IMR-90 (cell line): ENCODE results near the gene MRGPRD. TPM values are rescaled to one million over a fixed set of nuclear protein-coding genes. Genes with fewer than 3 reads are reported as not detected.

Experiments used
- ATAC-seq: fragments of 200-7000 bp; cut with Tn5 transposase; 2 replicates; pipeline ENCODE4 v1.9.1; 2020; ENCODE audit warnings: low read depth, mild to moderate bottlenecking, moderate library complexity
- BruUV-seq: library from RNA; stranded (reverse); fragments of 400-500 nt; replicated peaks from 2 replicates; lab custom pipeline; 2021; lab: Mats Ljungman, UMichigan
- CTCF ChIA-PET: fragments of 300-600 bp; formaldehyde crosslinking; extraction: SDS; loops from one replicate; lab custom pipeline; 2021; ENCODE audit warnings: antibody characterized with exemption; lab: Yijun Ruan, JAX
- POLR2A ChIA-PET: fragments of 300-600 bp; sonication (Branson Sonifier 250); formaldehyde crosslinking; loops from one replicate; lab custom pipeline; 2022; ENCODE audit warnings: antibody characterized with exemption; ENCODE audit not compliant: unreplicated experiment; lab: Charles Lee
- DNase-seq: peaks from one replicate; pipeline ENCODE4 v3.0.0; 2013
- H2AFZ ChIP-seq: replicated peaks from 2 replicates; pipeline ENCODE3; 2013; ENCODE audit warnings: low read length, mild to moderate bottlenecking; ENCODE audit not compliant: poor library complexity
- H2AK5ac ChIP-seq: 2 replicates; pipeline ENCODE4 v1.6.1; 2013; ENCODE audit warnings: low read depth, low read length, inconsistent platforms
- H2AK9ac ChIP-seq: replicated peaks from 2 replicates; pipeline ENCODE3; 2013; ENCODE audit warnings: mild to moderate bottlenecking, low read depth, low read length, moderate library complexity; ENCODE audit not compliant: poor library complexity
- H2BK120ac ChIP-seq: 2 replicates; pipeline ENCODE4 v1.6.1; 2013; ENCODE audit warnings: low read depth, low read length, inconsistent platforms
- H2BK15ac ChIP-seq: 3 replicates; pipeline ENCODE4 v1.6.1; 2013; ENCODE audit warnings: low read depth, low read length, inconsistent platforms
- H2BK20ac ChIP-seq: 2 replicates; pipeline ENCODE4 v1.6.1; 2013; ENCODE audit warnings: low read depth, mild to moderate bottlenecking, inconsistent platforms, low read length, moderate library complexity
- H2BK5ac ChIP-seq: 2 replicates; pipeline ENCODE4 v1.6.1; 2013; ENCODE audit warnings: mild to moderate bottlenecking, low read depth, low read length, inconsistent platforms; ENCODE audit not compliant: poor library complexity, severe bottlenecking
- H3K14ac ChIP-seq: replicated peaks from 2 replicates; pipeline ENCODE4 v1.6.1; 2013; ENCODE audit warnings: low read depth, low read length, inconsistent platforms
- H3K18ac ChIP-seq: 2 replicates; pipeline ENCODE4 v1.6.1; 2013; ENCODE audit warnings: low read depth, low read length, control low read depth
- H3K23ac ChIP-seq: 2 replicates; pipeline ENCODE4 v1.6.1; 2013; ENCODE audit warnings: low read depth, low read length, inconsistent platforms
- H3K27ac ChIP-seq: 2 replicates; pipeline ENCODE4 v1.5.1; 2013; ENCODE audit warnings: mild to moderate bottlenecking, control low read depth, low read length; ENCODE audit not compliant: insufficient read depth
- H3K27me3 ChIP-seq: 2 replicates; pipeline ENCODE4 v1.6.1; 2013; ENCODE audit warnings: low read length; ENCODE audit not compliant: control insufficient read depth, insufficient read depth
- H3K36me3 ChIP-seq: 2 replicates; pipeline ENCODE4 v1.6.1; 2013; ENCODE audit warnings: low read length, mixed read lengths; ENCODE audit not compliant: control insufficient read depth, insufficient read depth
- H3K4ac ChIP-seq: 2 replicates; pipeline ENCODE4 v1.6.1; 2013; ENCODE audit warnings: low read depth, low read length, inconsistent platforms
- H3K4me1 ChIP-seq: 2 replicates; pipeline ENCODE4 v1.6.1; 2013; ENCODE audit warnings: low read length, mixed read lengths; ENCODE audit not compliant: control insufficient read depth, insufficient read depth
- H3K4me2 ChIP-seq: 2 replicates; pipeline ENCODE4 v1.6.1; 2013; ENCODE audit warnings: low read depth, mild to moderate bottlenecking, control low read depth, low read length, moderate library complexity
- H3K4me3 ChIP-seq: 2 replicates; pipeline ENCODE4 v1.5.1; 2013; ENCODE audit warnings: low read depth, mild to moderate bottlenecking, control low read depth, low read length, moderate library complexity; ENCODE audit not compliant: insufficient read depth
- H3K56ac ChIP-seq: 2 replicates; pipeline ENCODE4 v1.6.1; 2013; ENCODE audit warnings: low read length, inconsistent platforms; ENCODE audit not compliant: insufficient read depth; ENCODE audit errors: extremely low read depth
- H3K79me1 ChIP-seq, 2 experiments: 2 replicates each; pipeline ENCODE4 v1.6.1; 2013; ENCODE audit warnings: low read length in 2 of 2, inconsistent platforms in 1 of 2, low read depth in 1 of 2
- H3K9ac ChIP-seq: 2 replicates; pipeline ENCODE4 v1.6.1; 2013; ENCODE audit warnings: low read depth, low read length, control low read depth
- H3K9me1 ChIP-seq: 2 replicates; pipeline ENCODE4 v1.6.1; 2013; ENCODE audit warnings: low read length, inconsistent platforms; ENCODE audit not compliant: insufficient read depth
- H3K9me3 ChIP-seq: 2 replicates; pipeline ENCODE4 v1.6.1; 2013; ENCODE audit warnings: low read length; ENCODE audit not compliant: control insufficient read depth, insufficient read depth
- H4K20me1 ChIP-seq: 2 replicates; pipeline ENCODE4 v1.6.1; 2013; ENCODE audit warnings: low read length, inconsistent platforms; ENCODE audit not compliant: insufficient read depth
- H4K5ac ChIP-seq: 2 replicates; pipeline ENCODE4 v1.6.1; 2013; ENCODE audit warnings: mild to moderate bottlenecking, low read depth, low read length, control low read depth
- H4K8ac ChIP-seq, 2 experiments: 2 replicates each; pipeline ENCODE4 v1.6.1; 2013; ENCODE audit warnings: low read depth in 2 of 2, low read length in 2 of 2, control low read depth in 1 of 2, inconsistent platforms in 1 of 2
- H4K91ac ChIP-seq: 2 replicates; pipeline ENCODE4 v1.6.1; 2013; ENCODE audit warnings: low read depth, low read length, inconsistent platforms; ENCODE audit not compliant: insufficient read depth
- BHLHE40 ChIP-seq: fragments of 150-350 bp; IDR thresholded peaks from 2 replicates; pipeline ENCODE4 v1.6.1; 2016; ENCODE audit warnings: mild to moderate bottlenecking, low read depth, low read length
- CEBPB ChIP-seq: IDR thresholded peaks from 2 replicates; pipeline ENCODE4 v1.6.1; 2012; ENCODE audit warnings: low read depth, low read length, improper control_type of control experiment
- CHD1 ChIP-seq: IDR thresholded peaks from 2 replicates; pipeline ENCODE4 v1.6.1; 2012; ENCODE audit warnings: low read depth, low read length, improper control_type of control experiment
- ELK1 ChIP-seq: fragments of 150-350 bp; IDR thresholded peaks from 2 replicates; pipeline ENCODE4 v1.6.1; 2016; ENCODE audit warnings: low read depth, mild to moderate bottlenecking, low read length, moderate library complexity, borderline replicate concordance
- FOS ChIP-seq: fragments of 150-350 bp; IDR thresholded peaks from 2 replicates; pipeline ENCODE4 v1.6.1; 2016; ENCODE audit warnings: low read depth, low read length
- MXI1 ChIP-seq: IDR thresholded peaks from 2 replicates; pipeline ENCODE4 v1.6.1; 2012; ENCODE audit warnings: low read depth, mild to moderate bottlenecking, low read length, moderate library complexity, borderline replicate concordance
- NFE2L2 ChIP-seq: fragments of 150-350 bp; IDR thresholded peaks from 2 replicates; pipeline ENCODE4 v1.6.1; 2016; ENCODE audit warnings: low read depth, mild to moderate bottlenecking, low read length
- RAD21 ChIP-seq: IDR thresholded peaks from 2 replicates; pipeline ENCODE4 v1.6.1; 2012; ENCODE audit warnings: low read length, improper control_type of control experiment
- RFX5 ChIP-seq: IDR thresholded peaks from 2 replicates; pipeline ENCODE4 v1.8.0; 2012; ENCODE audit warnings: low read depth, mild to moderate bottlenecking, low read length, moderate library complexity
- SMC3 ChIP-seq: fragments of 150-350 bp; IDR thresholded peaks from 2 replicates; pipeline ENCODE4 v1.6.1; 2016; ENCODE audit warnings: low read depth, mild to moderate bottlenecking, antibody characterized with exemption, low read length, moderate library complexity
- WGBS, 2 experiments: methylation state at CpG; one replicate each; pipeline versions ENCODE4 v1.1.5 to v1.1.7; 2013; ENCODE audit warnings: missing lambda C conversion rate in 2 of 2; ENCODE audit not compliant: insufficient read length in 1 of 2; ENCODE audit errors: extremely low coverage in 2 of 2; 5-methylcytosine and 5-hydroxymethylcytosine counted together
- dilution Hi-C: fragments of 300-500 bp; cut with HindIII; formaldehyde crosslinking; loops from one replicate; pipeline ENCODE4 v1.14.3; 2018; ENCODE audit warnings: low sequenced_read_pairs; ENCODE audit not compliant: unreplicated experiment
- in situ Hi-C: fragments of 300-500 bp; cut with MboI; formaldehyde crosslinking; loops from 3 replicates; pipeline ENCODE4 v1.14.3; 2019; ENCODE audit warnings: low sequenced_read_pairs, inconsistent platforms, mixed read lengths
- intact Hi-C: fragments of 100-400 bp; cut with micrococcal nuclease; formaldehyde crosslinking; loops from 2 replicates; pipeline ENCODE4 v1.10.0; 2022
- polyA plus RNA-seq, 3 experiments: library from polyadenylated mRNA; depleted of rRNA; stranded (reverse); fragments of >200 nt; gene quantifications; 2 replicates each; pipeline ENCODE4 v1.2.3, GENCODE V29; 2012; ENCODE audit warnings: low replicate concordance in 1 of 3
- total RNA-seq: library from RNA; depleted of rRNA; stranded (reverse); fragments of >200 nt; gene quantifications from 2 replicates; pipeline ENCODE4 v1.2.3, GENCODE V29; 2012
- TF ChIP-seq, protein P1 (sequence below): fragments of 150-350 bp; IDR thresholded peaks from 2 replicates; pipeline ENCODE4 v1.6.1; 2017; ENCODE audit warnings: mild to moderate bottlenecking, antibody characterized with exemption, low read length, low read depth
- TF ChIP-seq, protein P2 (sequence below): conservative IDR thresholded peaks from 2 replicates; pipeline ENCODE4 v1.5.1; 2012; ENCODE audit warnings: mild to moderate bottlenecking, low read depth, low read length, improper control_type of control experiment

Gene MRGPRD
- total and polyA plus RNA-seq, 2 of the 4 experiments (the other 2 are of a cell fraction), result not detected

DNA sequence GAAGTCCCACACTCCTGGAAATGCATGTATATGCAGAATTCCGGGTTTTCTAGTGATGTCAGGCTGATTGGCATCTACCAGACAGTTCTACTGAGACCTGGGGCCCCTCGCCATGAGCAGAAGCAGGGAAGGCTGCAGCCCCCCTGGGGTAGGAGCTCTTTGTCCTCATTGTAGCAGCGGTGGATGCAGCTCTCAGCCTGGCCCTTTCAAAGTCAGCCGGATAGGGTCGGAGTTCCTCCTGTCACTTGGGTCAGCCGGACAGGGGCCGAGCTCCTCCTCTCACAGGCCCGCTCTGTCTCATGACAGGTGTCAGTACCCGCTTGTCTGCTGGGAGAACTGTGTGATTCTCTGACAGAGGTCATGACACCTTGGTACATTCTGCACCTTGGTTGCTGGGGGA lies 30.0 kb downstream of the MRGPRD start:
- POLR2A ChIA-PET, result no interaction called here

More for the DNA sequence above, 30.0 kb downstream of the MRGPRD start:
- intact Hi-C loops (no loop called here), in situ Hi-C loops (no loop called here), dilution Hi-C loops (no loop called here)
- Histone ChIP-seq H3K18ac (no peak overlapping the region), H2AK9ac (no peak overlapping the region), H4K5ac (no peak overlapping the region), H3K4me2 (no peak overlapping the region), H4K20me1 (no peaks in the 10 kb centered on the region), H4K91ac (no peak overlapping the region), H3K9me1 (no peaks in the 10 kb centered on the region; the same call in 1 of the 2 replicates), H3K79me1 (no peaks in the 10 kb centered on the region), H3K14ac (no peak overlapping the region), H3K23ac (no peak overlapping the region), H2BK15ac (no peak overlapping the region), H3K4me1 (peaks cover 7% of the 10 kb centered on the region), H3K9ac (no peak overlapping the region), H2BK5ac (no peak overlapping the region), H3K36me3 (no peaks in the 10 kb centered on the region), H3K4me3 (no peak overlapping the region), H2AK5ac (no peak overlapping the region), H2AFZ (no peak overlapping the region), H3K27ac (no peak overlapping the region), H3K4ac (no peak overlapping the region), H3K27me3 (no peaks in the 10 kb centered on the region; the same call in 1 of the 2 replicates), H2BK20ac (no peak overlapping the region), H4K8ac (no peak overlapping the region), H3K56ac (no peak overlapping the region), H2BK120ac (no peak overlapping the region), H3K9me3 (no peaks in the 10 kb centered on the region)
- no TSS peak for BruUV-seq
- WGBS, 2 experiments, result 58% methylated on average over 9 of the region's 9 CpGs; no CpG with 5 or more reads in 1 of the 2 experiments
- TF ChIP-seq FOS (no peak), BHLHE40 (no peak), RFX5 (no peak), ELK1 (no peak), MXI1 (no peak), SMC3 (no peak), NFE2L2 (no peak), RAD21 (no peak), CHD1 (no peak), CEBPB (no peak)
- TF ChIP-seq, protein P1, sequence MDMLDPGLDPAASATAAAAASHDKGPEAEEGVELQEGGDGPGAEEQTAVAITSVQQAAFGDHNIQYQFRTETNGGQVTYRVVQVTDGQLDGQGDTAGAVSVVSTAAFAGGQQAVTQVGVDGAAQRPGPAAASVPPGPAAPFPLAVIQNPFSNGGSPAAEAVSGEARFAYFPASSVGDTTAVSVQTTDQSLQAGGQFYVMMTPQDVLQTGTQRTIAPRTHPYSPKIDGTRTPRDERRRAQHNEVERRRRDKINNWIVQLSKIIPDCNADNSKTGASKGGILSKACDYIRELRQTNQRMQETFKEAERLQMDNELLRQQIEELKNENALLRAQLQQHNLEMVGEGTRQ, result no peak
- TF ChIP-seq, protein P2, sequence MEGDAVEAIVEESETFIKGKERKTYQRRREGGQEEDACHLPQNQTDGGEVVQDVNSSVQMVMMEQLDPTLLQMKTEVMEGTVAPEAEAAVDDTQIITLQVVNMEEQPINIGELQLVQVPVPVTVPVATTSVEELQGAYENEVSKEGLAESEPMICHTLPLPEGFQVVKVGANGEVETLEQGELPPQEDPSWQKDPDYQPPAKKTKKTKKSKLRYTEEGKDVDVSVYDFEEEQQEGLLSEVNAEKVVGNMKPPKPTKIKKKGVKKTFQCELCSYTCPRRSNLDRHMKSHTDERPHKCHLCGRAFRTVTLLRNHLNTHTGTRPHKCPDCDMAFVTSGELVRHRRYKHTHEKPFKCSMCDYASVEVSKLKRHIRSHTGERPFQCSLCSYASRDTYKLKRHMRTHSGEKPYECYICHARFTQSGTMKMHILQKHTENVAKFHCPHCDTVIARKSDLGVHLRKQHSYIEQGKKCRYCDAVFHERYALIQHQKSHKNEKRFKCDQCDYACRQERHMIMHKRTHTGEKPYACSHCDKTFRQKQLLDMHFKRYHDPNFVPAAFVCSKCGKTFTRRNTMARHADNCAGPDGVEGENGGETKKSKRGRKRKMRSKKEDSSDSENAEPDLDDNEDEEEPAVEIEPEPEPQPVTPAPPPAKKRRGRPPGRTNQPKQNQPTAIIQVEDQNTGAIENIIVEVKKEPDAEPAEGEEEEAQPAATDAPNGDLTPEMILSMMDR, result no peak
- CTCF ChIA-PET, result no interaction called here
- ATAC-seq, result no peak
- no peak for DNase-seq
